Nephron progenitor cell (in vitro differentiated cells): Measurements from ENCODE around the gene ZNF628.
"Not testable (repeated sequence)": the region's sequence is repeated elsewhere in the genome, so short reads cannot be mapped to it uniquely, and the experiment has no call there.

Source experiments
- DNase-seq: peaks from one replicate; pipeline ENCODE4 v3.0.0; 2021
- H3K27ac Mint-ChIP-seq: 2 replicates; pipeline ENCODE4 v1.8.0; 2021; ENCODE audit warnings: mild to moderate bottlenecking, moderate library complexity, mixed read lengths
- H3K27me3 Mint-ChIP-seq: 2 replicates; pipeline ENCODE4 v1.8.0; 2021; ENCODE audit warnings: mild to moderate bottlenecking, low read depth, mixed read lengths; ENCODE audit not compliant: poor library complexity
- H3K36me3 Mint-ChIP-seq: 2 replicates; pipeline ENCODE4 v1.8.0; 2021; ENCODE audit warnings: low read depth, mixed read lengths
- H3K4me1 Mint-ChIP-seq: 2 replicates; pipeline ENCODE4 v1.8.0; 2021; ENCODE audit warnings: mixed read lengths
- H3K4me3 Mint-ChIP-seq: 2 replicates; pipeline ENCODE4 v1.8.0; 2021; ENCODE audit warnings: mild to moderate bottlenecking, moderate library complexity, mixed read lengths
- H3K9me3 Mint-ChIP-seq: 2 replicates; pipeline ENCODE4 v1.8.0; 2021; ENCODE audit warnings: mild to moderate bottlenecking, moderate library complexity, mixed read lengths
- CTCF ChIP-seq: fragments of 200-600 bp; sonication (generic); IDR thresholded peaks from 2 replicates; pipeline ENCODE4 v1.5.0; 2021; ENCODE audit warnings: antibody characterized with exemption

ZNF628 gene

GRCh38 chr19:55446060-55446459, 30.4 kb upstream of the ZNF628 start:
- Mint-ChIP-seq H3K4me3 (no peak overlapping the region), H3K4me1 (peaks cover 23% of the 10 kb centered on the region), H3K36me3 (no peaks in the 10 kb centered on the region), H3K27ac (no peak overlapping the region), H3K9me3 (peaks cover 7% of the 10 kb centered on the region), H3K27me3 (peaks cover 9% of the 10 kb centered on the region)
- DNase-seq: no peak
- no peak for TF ChIP-seq CTCF

GRCh38 chr19:55447421-55448174, 28.8 kb upstream of the ZNF628 start:
- no peaks in the 10 kb centered on the region for H3K36me3 Mint-ChIP-seq

GRCh38 chr19:55448175-55448490, 28.3 kb upstream of the ZNF628 start:
- Mint-ChIP-seq H3K27me3 (peaks cover 30% of the 10 kb centered on the region), H3K4me1 (peaks cover 22% of the 10 kb centered on the region)
- not testable (repeated sequence) for H3K4me3 Mint-ChIP-seq, H3K27ac Mint-ChIP-seq, H3K36me3 Mint-ChIP-seq, DNase-seq, H3K9me3 Mint-ChIP-seq

More at GRCh38 chr19:55447421-55448174, 28.8 kb upstream of the ZNF628 start:
- Mint-ChIP-seq H3K4me3 (no peak overlapping the region), H3K27me3 (peaks cover 24% of the 10 kb centered on the region), H3K4me1 (peaks cover 22% of the 10 kb centered on the region), H3K27ac (no peak overlapping the region), H3K9me3 (peaks cover 3% of the 10 kb centered on the region)
- DNase-seq: peak; percentile 46
- no peak for TF ChIP-seq CTCF

- H3K4me3 Mint-ChIP-seq: no peak overlapping the region
- peaks cover 38% of the 10 kb centered on the region for H3K27me3 Mint-ChIP-seq
- H3K4me1 Mint-ChIP-seq: peaks cover 27% of the 10 kb centered on the region
- no peak for DNase-seq
- H3K27ac Mint-ChIP-seq: no peak overlapping the region
- H3K36me3 Mint-ChIP-seq: peaks cover 8% of the 10 kb centered on the region
- peaks cover 3% of the 10 kb centered on the region for H3K9me3 Mint-ChIP-seq
- TF ChIP-seq CTCF: no peak
Measured at GRCh38 chr19:55449469-55449868, 26.9 kb upstream of the ZNF628 start.

- peak; percentile 49 for DNase-seq
- no peak for TF ChIP-seq CTCF
- Mint-ChIP-seq H3K9me3 (no peaks in the 10 kb centered on the region), H3K27ac (no peak overlapping the region), H3K27me3 (peaks cover 38% of the 10 kb centered on the region), H3K36me3 (peaks cover 12% of the 10 kb centered on the region), H3K4me3 (peak overlapping the region; percentile 83), H3K4me1 (peaks cover 31% of the 10 kb centered on the region)
Measured at GRCh38 chr19:55451163-55451964, 25.1 kb upstream of the ZNF628 start.

GRCh38 chr19:55451965-55452748, 24.3 kb upstream of the ZNF628 start:
- Mint-ChIP-seq H3K36me3 (peaks cover 17% of the 10 kb centered on the region), H3K9me3 (no peaks in the 10 kb centered on the region), H3K4me1 (peaks cover 31% of the 10 kb centered on the region), H3K27ac (no peak overlapping the region), H3K27me3 (peaks cover 38% of the 10 kb centered on the region), H3K4me3 (peak overlapping the region; percentile 83)
- TF ChIP-seq CTCF: no peak
- DNase-seq: peak; percentile 58
